Effector memory CD4-positive, alpha-beta T cell (primary cell): Measurements from ENCODE around the gene CNOT1.
"Not testable (repeated sequence)": the region's sequence is repeated elsewhere in the genome, so short reads cannot be mapped to it uniquely, and the experiment has no call there.

ENCODE experiments used
- DNase-seq, 3 donors: peaks; one replicate each; pipeline ENCODE4 v3.0.0-alpha.2; 2020
- H3K27ac ChIP-seq: 2 replicates; pipeline ENCODE4 v1.7.0; 2013; ENCODE audit warnings: mild to moderate bottlenecking, low read length, moderate library complexity; ENCODE audit not compliant: insufficient read depth, poor library complexity, severe bottlenecking
- H3K27me3 ChIP-seq: replicated peaks from 2 replicates; pipeline ENCODE4 v1.7.0; 2013; ENCODE audit warnings: mild to moderate bottlenecking, low read length; ENCODE audit not compliant: insufficient read depth, control insufficient read depth, poor library complexity, severe bottlenecking
- H3K36me3 ChIP-seq: 2 replicates; pipeline ENCODE4 v1.7.0; 2013; ENCODE audit warnings: mild to moderate bottlenecking, low read length, moderate library complexity; ENCODE audit not compliant: control insufficient read depth, insufficient read depth
- H3K4me1 ChIP-seq: 2 replicates; pipeline ENCODE4 v1.7.0; 2013; ENCODE audit warnings: low read length, mild to moderate bottlenecking; ENCODE audit not compliant: control insufficient read depth, insufficient read depth, poor library complexity, severe bottlenecking
- H3K4me3 ChIP-seq: 2 replicates; pipeline ENCODE4 v1.7.0; 2013; ENCODE audit warnings: low read length, low read depth, mild to moderate bottlenecking; ENCODE audit not compliant: insufficient read depth, poor library complexity, severe bottlenecking
- H3K9me3 ChIP-seq: 2 replicates; pipeline ENCODE4 v1.7.0; 2013; ENCODE audit warnings: mild to moderate bottlenecking, low read length, moderate library complexity; ENCODE audit not compliant: control insufficient read depth

Gene CNOT1

DNA sequence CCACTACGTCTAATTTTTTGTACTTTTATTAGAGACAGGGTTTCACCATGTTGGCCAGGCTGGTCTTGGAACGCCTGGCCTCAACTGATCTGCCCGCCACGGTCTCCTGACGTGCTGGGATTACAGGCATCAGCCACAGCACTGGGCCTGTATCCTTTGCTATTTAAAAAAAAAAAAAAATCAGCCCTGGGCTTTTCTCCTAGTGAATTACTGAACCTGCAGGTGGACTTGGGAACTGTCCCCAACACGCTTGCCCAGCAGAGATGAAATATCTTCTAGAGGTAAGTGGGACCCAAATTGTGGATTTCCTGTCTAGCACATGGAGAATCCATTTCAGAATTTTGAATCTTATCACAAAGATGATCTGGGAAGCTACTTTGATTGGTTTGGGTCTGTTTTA is 14.8 kb downstream of the CNOT1 start:
- Histone ChIP-seq H3K9me3 (no peaks in the 10 kb centered on the region), H3K36me3 (peaks cover 13% of the 10 kb centered on the region), H3K4me1 (no peaks in the 10 kb centered on the region), H3K4me3 (no peak overlapping the region), H3K27me3 (no peaks in the 10 kb centered on the region), H3K27ac (no peak overlapping the region)
- no peak for DNase-seq

DNA sequence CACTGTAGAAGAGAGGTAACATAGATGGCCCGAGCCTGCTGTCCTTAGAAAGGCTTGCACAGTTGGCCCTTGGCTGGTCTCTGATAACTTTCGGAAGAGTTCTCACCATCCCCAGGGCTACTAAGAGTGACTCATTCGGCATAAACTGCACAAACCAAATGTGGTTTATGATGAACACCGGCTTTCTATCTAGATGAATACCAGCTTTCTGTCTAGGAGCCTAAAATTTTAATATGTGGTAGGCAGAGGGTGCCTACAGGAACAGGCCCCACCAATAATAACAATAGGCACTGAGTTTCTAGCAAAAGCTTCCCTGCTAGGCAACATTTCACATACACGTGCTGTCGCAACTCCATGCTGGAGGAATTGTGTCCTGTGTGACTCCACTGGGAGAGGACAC is 15.4 kb downstream of the CNOT1 start:
- Histone ChIP-seq H3K27ac (no peak overlapping the region), H3K27me3 (no peaks in the 10 kb centered on the region), H3K9me3 (no peaks in the 10 kb centered on the region), H3K36me3 (peaks cover 9% of the 10 kb centered on the region), H3K4me3 (no peak overlapping the region), H3K4me1 (no peaks in the 10 kb centered on the region)
- DNase-seq, result no peak

DNA sequence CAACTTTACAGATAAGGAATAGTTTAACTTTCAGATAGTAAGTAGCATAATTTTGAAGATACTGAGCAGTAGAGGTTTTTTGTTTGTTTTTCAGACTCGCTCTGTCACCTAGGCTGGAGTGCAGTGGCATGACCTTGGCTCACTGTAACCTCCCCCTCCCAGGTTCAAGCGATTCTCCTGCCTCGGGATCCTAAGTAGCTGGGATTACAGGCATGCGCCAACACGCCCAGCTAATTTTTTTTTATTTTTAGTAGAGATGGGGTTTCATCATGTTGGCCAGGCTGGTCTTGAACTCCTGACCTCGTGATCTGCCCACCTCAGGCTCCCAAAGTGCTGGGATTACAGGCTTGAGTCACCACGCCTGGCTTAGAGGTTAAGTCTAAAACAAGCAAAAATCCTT is 16.7 kb downstream of the CNOT1 start:
- H3K36me3 ChIP-seq, H3K27ac ChIP-seq, DNase-seq: not testable (repeated sequence)

DNA sequence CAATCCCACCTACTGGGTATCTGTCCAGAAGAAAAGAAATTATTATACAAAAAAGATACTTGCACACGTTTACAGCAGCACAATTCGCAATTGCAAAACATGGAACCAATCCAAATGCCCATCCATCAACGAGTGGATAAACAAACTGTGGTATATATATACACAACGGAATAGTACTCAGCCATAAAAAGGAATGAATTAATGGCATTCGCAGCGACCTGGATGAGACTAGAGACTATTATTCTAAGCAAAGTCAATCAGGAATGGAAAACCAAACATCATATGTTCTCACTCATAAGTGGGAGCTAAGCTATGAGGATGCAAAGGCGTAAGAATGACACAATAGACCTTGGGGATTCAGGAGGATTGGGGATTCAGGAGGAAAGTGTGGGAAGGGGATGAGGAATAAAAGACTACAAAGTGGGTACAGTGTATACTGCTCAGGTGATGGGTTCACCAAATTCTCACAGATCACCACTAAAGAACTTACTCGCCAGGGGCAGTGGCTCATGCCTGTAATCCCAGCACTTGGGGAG is 21.0 kb downstream of the CNOT1 start:
- DNase-seq, result no peak
- H3K4me1 ChIP-seq, result peaks cover 3% of the 10 kb centered on the region

More for the DNA sequence above, 16.7 kb downstream of the CNOT1 start:
- H3K4me3 ChIP-seq, H3K9me3 ChIP-seq, H3K27me3 ChIP-seq, H3K4me1 ChIP-seq: not testable (repeated sequence)

DNA sequence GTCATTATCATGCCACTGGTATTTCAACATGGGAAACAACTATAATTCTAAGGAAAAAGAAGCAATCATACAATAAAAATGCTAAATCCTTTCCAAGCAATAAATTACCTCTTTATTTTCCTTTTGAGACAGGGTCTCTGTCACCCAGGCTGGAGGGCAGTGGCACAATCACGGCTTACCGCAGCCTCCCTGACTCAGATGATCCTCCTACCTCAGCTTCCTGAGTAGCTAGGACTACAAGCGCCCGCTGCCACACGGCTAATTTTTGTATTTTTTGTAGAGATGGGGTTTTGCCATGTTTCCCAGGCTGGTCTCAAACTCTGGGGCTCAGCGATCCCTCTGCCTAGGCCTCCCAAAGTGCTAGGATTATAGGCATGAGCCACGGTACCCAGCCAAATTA is 24.1 kb downstream of the CNOT1 start:
- Histone ChIP-seq H3K4me1 (peaks cover 3% of the 10 kb centered on the region), H3K36me3 (no peaks in the 10 kb centered on the region), H3K9me3 (no peaks in the 10 kb centered on the region), H3K27ac (no peak overlapping the region), H3K27me3 (no peaks in the 10 kb centered on the region), H3K4me3 (no peak overlapping the region)
- DNase-seq, result no peak

More for the DNA sequence above, 21.0 kb downstream of the CNOT1 start:
- no peak overlapping the region for H3K27ac ChIP-seq
- H3K4me3 ChIP-seq, result no peak overlapping the region
- H3K9me3 ChIP-seq, result no peaks in the 10 kb centered on the region
- H3K27me3 ChIP-seq, result no peaks in the 10 kb centered on the region
- no peaks in the 10 kb centered on the region for H3K36me3 ChIP-seq

DNA sequence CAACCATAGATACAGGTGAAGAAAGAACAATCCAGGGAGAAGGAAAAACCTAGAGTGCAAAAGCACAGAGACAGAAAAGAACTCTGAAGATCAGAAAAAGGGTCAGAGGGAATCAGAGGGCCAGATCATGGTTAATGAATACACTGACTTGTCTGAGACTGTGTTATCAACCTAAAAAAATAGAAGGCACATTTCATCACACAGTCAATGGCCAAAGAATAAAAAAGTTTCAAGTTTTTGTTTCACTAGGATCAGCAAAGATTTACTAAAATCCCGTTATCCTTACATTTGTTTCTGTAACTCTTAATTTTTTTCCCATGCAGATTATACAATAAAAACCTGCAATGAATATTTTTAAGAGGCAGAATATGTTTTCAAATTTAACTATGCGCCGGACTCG is 38.5 kb downstream of the CNOT1 start:
- H3K4me1 ChIP-seq, result no peaks in the 10 kb centered on the region
- no peaks in the 10 kb centered on the region for H3K9me3 ChIP-seq
- no peak overlapping the region for H3K27ac ChIP-seq
- peaks cover 47% of the 10 kb centered on the region for H3K36me3 ChIP-seq
- DNase-seq, result no peak
- H3K4me3 ChIP-seq, result no peak overlapping the region
- H3K27me3 ChIP-seq, result no peaks in the 10 kb centered on the region

DNA sequence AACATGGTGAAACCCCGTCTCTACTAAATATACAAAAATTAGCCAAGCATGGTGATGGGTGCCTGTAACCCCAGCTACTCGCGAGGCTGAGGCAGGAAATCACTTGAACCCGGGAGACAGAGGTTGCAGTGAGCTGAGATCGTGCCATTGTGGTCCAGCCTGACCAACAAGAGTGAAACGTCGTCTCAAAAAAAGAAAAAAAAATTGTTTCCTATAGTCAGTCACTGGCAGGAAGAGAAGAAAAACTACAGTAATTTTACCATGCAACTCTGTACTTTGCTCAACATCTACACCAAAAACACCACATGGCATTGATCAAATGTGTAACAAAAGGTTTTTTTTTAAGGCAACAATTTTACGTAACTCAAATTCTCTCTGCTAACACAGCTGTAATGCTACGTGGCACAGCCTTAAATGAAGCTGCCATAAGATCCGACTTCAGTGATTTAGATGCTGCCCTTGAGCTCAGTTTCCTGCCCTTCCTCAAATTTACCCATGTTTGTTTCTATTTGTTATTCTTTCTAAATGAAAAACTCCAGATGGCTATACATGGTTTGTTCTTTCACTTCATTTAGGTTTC is 40.2 kb downstream of the CNOT1 start:
- H3K9me3 ChIP-seq, result no peaks in the 10 kb centered on the region
- no peak for DNase-seq
- H3K4me1 ChIP-seq, result no peaks in the 10 kb centered on the region
- H3K36me3 ChIP-seq, result peaks cover 56% of the 10 kb centered on the region
- H3K27me3 ChIP-seq, result no peaks in the 10 kb centered on the region
- H3K4me3 ChIP-seq, result no peak overlapping the region
- H3K27ac ChIP-seq, result no peak overlapping the region

DNA sequence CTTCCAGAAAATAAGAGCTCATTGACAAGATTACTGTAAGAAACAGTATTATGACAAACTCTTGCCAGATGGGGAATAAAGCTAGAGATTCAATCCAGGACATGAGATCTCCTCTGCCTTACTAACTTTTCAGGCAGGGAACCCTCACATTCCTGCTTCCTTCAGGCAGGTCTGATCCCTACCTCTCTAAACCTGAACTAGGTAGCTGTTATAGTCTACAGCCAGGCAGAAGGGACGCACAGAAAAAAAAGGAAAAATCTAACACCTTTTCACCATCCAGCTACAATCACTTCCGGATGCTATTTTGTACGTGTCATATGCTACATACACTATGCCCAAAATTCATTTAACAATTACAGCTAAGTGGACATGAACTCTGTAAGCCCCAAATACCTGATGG is 41.2 kb downstream of the CNOT1 start:
- no peak for DNase-seq
- no peak overlapping the region for H3K4me3 ChIP-seq
- no peaks in the 10 kb centered on the region for H3K27me3 ChIP-seq
- no peaks in the 10 kb centered on the region for H3K4me1 ChIP-seq
- no peak overlapping the region for H3K27ac ChIP-seq
- H3K9me3 ChIP-seq, result no peaks in the 10 kb centered on the region
- H3K36me3 ChIP-seq, result peaks cover 58% of the 10 kb centered on the region

DNA sequence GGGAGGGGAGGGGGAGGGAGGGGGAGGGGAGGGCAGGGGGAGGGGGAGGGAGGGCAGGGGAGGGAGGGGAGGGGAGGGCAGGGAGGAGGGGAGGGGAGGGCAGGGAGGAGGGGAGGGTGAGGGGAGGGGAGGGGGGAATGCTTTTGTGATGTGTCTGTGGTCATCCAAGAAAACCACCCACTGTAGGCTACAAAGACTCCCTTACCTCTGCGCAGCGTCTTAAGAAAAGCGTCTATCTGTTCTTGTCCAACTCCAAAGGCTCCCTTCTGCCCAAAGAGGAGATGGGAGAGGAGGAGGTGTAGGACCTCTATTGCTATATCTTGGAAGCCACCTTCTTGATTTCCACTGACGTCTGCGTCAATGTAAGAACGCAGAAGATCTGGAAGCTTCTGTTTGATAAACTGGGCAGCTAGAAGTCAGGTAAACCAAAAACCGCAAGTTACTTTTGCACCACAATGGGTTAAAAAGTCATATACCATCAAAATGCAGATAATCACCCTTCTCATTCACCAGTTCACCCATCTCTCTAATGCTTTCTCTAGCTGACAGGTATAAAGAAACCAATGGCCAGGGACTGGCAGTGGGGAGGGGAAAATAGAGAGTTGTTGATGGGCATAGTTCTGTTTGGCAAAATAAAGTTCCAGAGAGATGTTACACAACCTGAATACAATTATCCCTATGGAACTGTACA is 43.1 kb downstream of the CNOT1 start:
- Histone ChIP-seq H3K36me3 (peaks cover 69% of the 10 kb centered on the region), H3K9me3 (no peaks in the 10 kb centered on the region), H3K27ac (no peak overlapping the region), H3K27me3 (no peaks in the 10 kb centered on the region), H3K4me1 (no peaks in the 10 kb centered on the region), H3K4me3 (no peak overlapping the region)
- DNase-seq, result no peak

DNA sequence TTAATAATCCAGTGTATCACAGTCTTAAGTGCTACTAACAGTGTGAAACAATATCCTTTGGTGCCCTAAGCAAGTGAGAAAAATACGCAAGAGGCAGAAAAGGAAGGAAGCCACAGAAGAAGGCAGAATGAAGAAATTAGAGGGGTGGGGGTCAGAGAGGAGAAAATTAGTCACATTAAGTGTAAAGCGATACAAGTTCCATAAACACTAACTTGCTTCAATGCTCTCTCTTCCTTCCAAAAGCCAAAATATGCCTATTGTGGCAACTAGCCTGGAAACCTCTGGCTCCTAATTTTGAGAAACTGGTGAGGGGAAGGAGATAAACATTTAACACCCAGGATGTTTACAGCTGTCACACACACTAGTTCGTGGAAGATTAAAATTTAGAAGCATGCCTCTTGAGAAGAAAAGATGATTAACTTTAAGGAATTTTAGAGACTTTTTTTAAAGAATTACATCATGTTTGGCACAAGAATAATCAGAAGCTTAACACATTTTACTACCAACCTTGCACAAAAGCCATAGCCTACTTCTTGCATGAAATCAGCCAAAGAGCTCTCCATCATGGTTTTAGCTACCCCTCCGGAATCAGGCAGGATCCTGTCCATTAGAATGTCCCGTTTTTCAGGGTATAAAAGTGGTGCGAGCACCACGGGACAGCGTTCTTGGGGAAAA is 44.7 kb downstream of the CNOT1 start:
- H3K9me3 ChIP-seq, result no peaks in the 10 kb centered on the region
- peaks cover 83% of the 10 kb centered on the region for H3K36me3 ChIP-seq
- no peak overlapping the region for H3K27ac ChIP-seq
- H3K27me3 ChIP-seq, result no peaks in the 10 kb centered on the region
- H3K4me1 ChIP-seq, result no peaks in the 10 kb centered on the region
- DNase-seq, result no peak
- H3K4me3 ChIP-seq, result no peak overlapping the region
